Measurements from ENCODE around the gene PVRIG. TPM values are rescaled to one million over a fixed set of nuclear protein-coding genes. Genes with fewer than 3 reads are reported as not detected.

The PVRIG gene
- total and polyA plus RNA-seq, 9 of the 15 experiments (the other 6 are each of a cell fraction or from before 2014, with no cell fraction given) = 0.16 to 0.64 TPM; not detected in 7

DNA sequence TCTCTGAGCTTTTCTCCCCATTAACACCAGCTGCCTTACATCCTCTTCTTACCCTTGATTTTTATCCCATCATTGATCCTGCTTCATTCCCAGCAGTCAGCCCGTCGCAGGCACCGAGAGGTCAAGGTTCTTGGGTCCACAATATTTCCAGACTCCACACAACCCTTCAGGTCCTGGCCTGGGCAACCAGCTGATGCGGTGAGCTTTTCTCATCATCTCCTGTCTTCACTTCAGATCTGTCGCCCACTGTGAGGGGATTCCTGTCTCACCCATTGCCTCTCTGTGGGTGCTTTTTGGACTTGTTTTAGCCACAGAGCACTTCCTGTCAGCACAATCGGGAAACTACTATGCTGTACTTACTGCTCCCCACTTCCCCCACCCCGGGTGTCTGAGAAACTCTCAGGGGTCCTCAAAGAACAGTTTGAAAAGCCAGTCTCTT lies 8.4 kb upstream of the PVRIG start:
- Histone ChIP-seq H3K27me3 (ENCODE audit: control insufficient read depth in 2 of 2, insufficient read depth in 2 of 2, low read length in 2 of 2) (no peaks in the 10 kb centered on the region), H3K4me3 (no peak overlapping the region), H3K9me3 (replicated peaks; ENCODE audit: control insufficient read depth, insufficient read depth, low read depth, low read length) (no peaks in the 10 kb centered on the region), H3K9me1 (ENCODE audit: control insufficient read depth, insufficient read depth, low read length) (peaks cover 4% of the 10 kb centered on the region), H3K4me2 (ENCODE audit: insufficient read depth, low read length) (no peak overlapping the region), H3K9ac (ENCODE audit: insufficient read depth in 1 of 2, low read depth in 2 of 2, low read length in 2 of 2) (no peak overlapping the region), H4K20me1 (replicated peaks; ENCODE audit: control insufficient read depth, insufficient read depth, low read length) (no peaks in the 10 kb centered on the region), H3K79me2 (ENCODE audit: control insufficient read depth, insufficient read depth, low read length) (no peaks in the 10 kb centered on the region), H2AFZ (ENCODE audit: low read depth, low read length) (no peak overlapping the region), H3K36me3 (ENCODE audit: control insufficient read depth, insufficient read depth, low read length) (no peaks in the 10 kb centered on the region), H3K4me1 (replicated peaks in 1 of 2; ENCODE audit: control insufficient read depth in 2 of 2, insufficient read depth in 2 of 2, low read length in 2 of 2) (peaks cover 8 to 15% of the 10 kb centered on the region in 2 experiments; a peak in 4 of 5 replicates), H3K27ac (ENCODE audit: extremely low read depth, low read depth, low read length) (no peak overlapping the region)
- POLR2A ChIA-PET = interaction anchor here (0.9 to 2.2 kb wide), 3 partner anchors 10 to 83 kb away, joined by 3 to 14 read pairs (median 3); partner anchors contain the start of gene GPC2
- BruUV-seq (replicated peaks) = no TSS peak
- in situ Hi-C loops (cut with MboI) = loop anchor here (5.0 to 10.0 kb wide), 2 partner anchors 79 to 217 kb away; no protein-coding TSS in a partner anchor
- DNase-seq (ENCODE audit: extremely low read depth in 1 of 4, low spot score in 3 of 4) (no peak), FAIRE-seq (no peak), ATAC-seq (no peak)
- CTCF ChIA-PET (ENCODE audit: low intra/inter-chr PET ratio) = no interaction called here
- intact Hi-C loops (cut with micrococcal nuclease) = loop anchor here (10.0 kb wide), 1 partner anchor 217 kb away; no protein-coding TSS in a partner anchor
- WGBS (ENCODE audit: insufficient coverage, low coverage, missing lambda C conversion rate) = 50% methylated on average over 7 of the region's 7 CpGs
- TF ChIP-seq ZNF644 (tag; IDR thresholded peaks at IDR 0.05; ENCODE audit: low read depth) (no peak), NCOA4 (IDR thresholded peaks at IDR 0.05; ENCODE audit: partially characterized antibody) (no peak), BRD9 (IDR thresholded peaks at IDR 0.05; ENCODE audit: low read depth, partially characterized antibody) (no peak), CAMTA2 (CRISPR knock-in tag; conservative IDR thresholded peaks at IDR 0.05) (no peak), FOXA1 (IDR thresholded peaks at IDR 0.05; ENCODE audit: borderline replicate concordance) (no peak), SIX5 (IDR thresholded peaks at IDR 0.05; ENCODE audit: borderline replicate concordance in 1 of 2, insufficient read depth in 1 of 2, low read depth in 1 of 2, low read length in 2 of 2) (no peak), C11orf30 (IDR thresholded peaks at IDR 0.05; ENCODE audit: low read depth) (no peak), CREB1 (IDR thresholded peaks at IDR 0.05) (no peak), CREB1 (CRISPR knock-in tag; IDR thresholded peaks at IDR 0.05) (no peak), RBM25 (IDR thresholded peaks at IDR 0.05; ENCODE audit: low read depth, low read length, severe bottlenecking) (no peak), CBX1 (IDR thresholded peaks at IDR 0.05; ENCODE audit: low read depth) (no peak)
- TF ChIP-seq, protein P1, sequence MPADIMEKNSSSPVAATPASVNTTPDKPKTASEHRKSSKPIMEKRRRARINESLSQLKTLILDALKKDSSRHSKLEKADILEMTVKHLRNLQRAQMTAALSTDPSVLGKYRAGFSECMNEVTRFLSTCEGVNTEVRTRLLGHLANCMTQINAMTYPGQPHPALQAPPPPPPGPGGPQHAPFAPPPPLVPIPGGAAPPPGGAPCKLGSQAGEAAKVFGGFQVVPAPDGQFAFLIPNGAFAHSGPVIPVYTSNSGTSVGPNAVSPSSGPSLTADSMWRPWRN (IDR thresholded peaks at IDR 0.05; ENCODE audit: low read depth) = no peak
- TF ChIP-seq, protein P2, sequence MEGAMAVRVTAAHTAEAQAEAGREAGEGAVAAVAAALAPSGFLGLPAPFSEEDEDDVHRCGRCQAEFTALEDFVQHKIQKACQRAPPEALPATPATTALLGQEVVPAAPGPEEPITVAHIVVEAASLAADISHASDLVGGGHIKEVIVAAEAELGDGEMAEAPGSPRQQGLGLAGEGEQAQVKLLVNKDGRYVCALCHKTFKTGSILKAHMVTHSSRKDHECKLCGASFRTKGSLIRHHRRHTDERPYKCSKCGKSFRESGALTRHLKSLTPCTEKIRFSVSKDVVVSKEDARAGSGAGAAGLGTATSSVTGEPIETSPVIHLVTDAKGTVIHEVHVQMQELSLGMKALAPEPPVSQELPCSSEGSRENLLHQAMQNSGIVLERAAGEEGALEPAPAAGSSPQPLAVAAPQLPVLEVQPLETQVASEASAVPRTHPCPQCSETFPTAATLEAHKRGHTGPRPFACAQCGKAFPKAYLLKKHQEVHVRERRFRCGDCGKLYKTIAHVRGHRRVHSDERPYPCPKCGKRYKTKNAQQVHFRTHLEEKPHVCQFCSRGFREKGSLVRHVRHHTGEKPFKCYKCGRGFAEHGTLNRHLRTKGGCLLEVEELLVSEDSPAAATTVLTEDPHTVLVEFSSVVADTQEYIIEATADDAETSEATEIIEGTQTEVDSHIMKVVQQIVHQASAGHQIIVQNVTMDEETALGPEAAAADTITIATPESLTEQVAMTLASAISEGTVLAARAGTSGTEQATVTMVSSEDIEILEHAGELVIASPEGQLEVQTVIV (CRISPR knock-in tag; IDR thresholded peaks at IDR 0.05; ENCODE audit: borderline replicate concordance) = no peak
- TF ChIP-seq, protein P3, sequence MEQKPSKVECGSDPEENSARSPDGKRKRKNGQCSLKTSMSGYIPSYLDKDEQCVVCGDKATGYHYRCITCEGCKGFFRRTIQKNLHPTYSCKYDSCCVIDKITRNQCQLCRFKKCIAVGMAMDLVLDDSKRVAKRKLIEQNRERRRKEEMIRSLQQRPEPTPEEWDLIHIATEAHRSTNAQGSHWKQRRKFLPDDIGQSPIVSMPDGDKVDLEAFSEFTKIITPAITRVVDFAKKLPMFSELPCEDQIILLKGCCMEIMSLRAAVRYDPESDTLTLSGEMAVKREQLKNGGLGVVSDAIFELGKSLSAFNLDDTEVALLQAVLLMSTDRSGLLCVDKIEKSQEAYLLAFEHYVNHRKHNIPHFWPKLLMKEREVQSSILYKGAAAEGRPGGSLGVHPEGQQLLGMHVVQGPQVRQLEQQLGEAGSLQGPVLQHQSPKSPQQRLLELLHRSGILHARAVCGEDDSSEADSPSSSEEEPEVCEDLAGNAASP (IDR thresholded peaks at IDR 0.05) = no peak
- TF ChIP-seq, protein P4, sequence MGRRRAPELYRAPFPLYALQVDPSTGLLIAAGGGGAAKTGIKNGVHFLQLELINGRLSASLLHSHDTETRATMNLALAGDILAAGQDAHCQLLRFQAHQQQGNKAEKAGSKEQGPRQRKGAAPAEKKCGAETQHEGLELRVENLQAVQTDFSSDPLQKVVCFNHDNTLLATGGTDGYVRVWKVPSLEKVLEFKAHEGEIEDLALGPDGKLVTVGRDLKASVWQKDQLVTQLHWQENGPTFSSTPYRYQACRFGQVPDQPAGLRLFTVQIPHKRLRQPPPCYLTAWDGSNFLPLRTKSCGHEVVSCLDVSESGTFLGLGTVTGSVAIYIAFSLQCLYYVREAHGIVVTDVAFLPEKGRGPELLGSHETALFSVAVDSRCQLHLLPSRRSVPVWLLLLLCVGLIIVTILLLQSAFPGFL (CRISPR knock-in tag; IDR thresholded peaks at IDR 0.05) = no peak
- TF ChIP-seq, protein P5, sequence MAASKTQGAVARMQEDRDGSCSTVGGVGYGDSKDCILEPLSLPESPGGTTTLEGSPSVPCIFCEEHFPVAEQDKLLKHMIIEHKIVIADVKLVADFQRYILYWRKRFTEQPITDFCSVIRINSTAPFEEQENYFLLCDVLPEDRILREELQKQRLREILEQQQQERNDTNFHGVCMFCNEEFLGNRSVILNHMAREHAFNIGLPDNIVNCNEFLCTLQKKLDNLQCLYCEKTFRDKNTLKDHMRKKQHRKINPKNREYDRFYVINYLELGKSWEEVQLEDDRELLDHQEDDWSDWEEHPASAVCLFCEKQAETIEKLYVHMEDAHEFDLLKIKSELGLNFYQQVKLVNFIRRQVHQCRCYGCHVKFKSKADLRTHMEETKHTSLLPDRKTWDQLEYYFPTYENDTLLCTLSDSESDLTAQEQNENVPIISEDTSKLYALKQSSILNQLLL (CRISPR knock-in tag; IDR thresholded peaks at IDR 0.05; ENCODE audit: borderline replicate concordance) = no peak

Data from K562 (cell line).